ENCODE results near the gene MED14.

MED14 gene

DNA sequence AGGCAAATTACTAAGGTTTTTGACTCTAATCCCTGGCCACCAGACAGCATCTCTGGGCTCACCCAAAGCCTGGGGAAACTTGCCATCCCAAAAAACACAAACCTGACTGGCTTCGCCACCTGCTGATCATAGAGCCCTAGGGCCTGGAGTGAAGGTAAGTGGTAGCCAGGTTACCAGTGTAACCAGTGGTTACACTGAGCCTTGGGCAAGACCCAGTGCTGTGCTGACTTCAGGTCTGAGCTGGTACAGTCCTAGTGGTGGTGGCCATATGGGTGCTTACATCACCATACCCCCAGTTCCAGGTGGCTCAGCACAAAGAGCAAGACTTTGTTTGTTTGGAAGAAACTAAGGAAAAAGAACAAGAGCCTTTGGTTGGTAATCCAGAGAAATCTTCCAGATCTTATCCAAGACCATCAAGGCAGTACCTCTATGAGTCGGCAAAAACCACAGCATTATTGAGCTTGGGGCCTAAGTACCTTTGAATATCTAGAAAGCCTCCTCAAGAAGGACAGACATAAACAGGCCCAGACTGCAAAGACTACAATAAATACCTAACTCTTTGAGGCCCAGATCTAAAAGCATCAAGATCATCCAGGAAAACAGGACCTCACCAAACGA, 13.7 kb downstream of the MED14 start:
- Histone ChIP-seq H3K9me3 (no peaks in the 10 kb centered on the region), H3K27me3 (no peaks in the 10 kb centered on the region), H3K36me3 (no peaks in the 10 kb centered on the region; the same call in 1 of the 2 replicates), H3K4me1 (no peaks in the 10 kb centered on the region), H3K4me3 (ENCODE audit: low read depth, low read length) (no peak overlapping the region)
- no peak for DNase-seq
- no peak for TF ChIP-seq CTCF (IDR thresholded peaks at IDR 0.05; ENCODE audit: low read depth, low read length)

GRCh38 chrX:40720792-40721191, 14.6 kb downstream of the MED14 start:
- no peak for DNase-seq
- Histone ChIP-seq H3K4me3 (ENCODE audit: low read depth, low read length) (no peak overlapping the region), H3K9me3 (no peaks in the 10 kb centered on the region), H3K36me3 (no peaks in the 10 kb centered on the region; the same call in 1 of the 2 replicates), H3K4me1 (no peaks in the 10 kb centered on the region), H3K27me3 (no peaks in the 10 kb centered on the region)
- TF ChIP-seq CTCF (IDR thresholded peaks at IDR 0.05; ENCODE audit: low read depth, low read length): no peak

DNA sequence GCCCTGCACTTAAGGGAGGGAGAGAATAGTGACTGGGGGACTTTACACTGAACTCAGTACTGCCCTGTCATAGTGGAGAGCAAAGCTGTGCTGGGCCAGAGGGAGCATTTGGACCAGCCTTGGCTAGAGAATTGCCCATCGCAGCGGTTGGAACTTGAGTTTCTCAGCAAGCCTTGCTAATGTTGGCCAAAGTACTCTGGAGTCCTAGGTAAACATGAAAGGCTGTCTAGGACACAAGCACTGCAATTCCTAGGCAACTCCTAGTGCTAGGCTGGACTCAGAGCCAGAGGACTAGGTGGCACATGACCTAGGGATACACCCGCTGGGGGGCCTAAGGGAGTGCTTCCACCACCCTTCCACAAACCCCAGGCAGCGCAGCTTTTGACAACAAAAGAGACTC, 15.0 kb downstream of the MED14 start:
- Histone ChIP-seq H3K4me1 (no peaks in the 10 kb centered on the region), H3K27me3 (no peaks in the 10 kb centered on the region), H3K36me3 (no peaks in the 10 kb centered on the region; the same call in 1 of the 2 replicates), H3K4me3 (ENCODE audit: low read depth, low read length) (no peak overlapping the region), H3K9me3 (no peaks in the 10 kb centered on the region)
- DNase-seq: no peak
- no peak for TF ChIP-seq CTCF (IDR thresholded peaks at IDR 0.05; ENCODE audit: low read depth, low read length)

GRCh38 chrX:40719731-40720130, 15.6 kb downstream of the MED14 start:
- DNase-seq: no peak
- Histone ChIP-seq H3K27me3 (no peaks in the 10 kb centered on the region), H3K36me3 (no peaks in the 10 kb centered on the region; the same call in 1 of the 2 replicates), H3K9me3 (no peaks in the 10 kb centered on the region), H3K4me1 (no peaks in the 10 kb centered on the region), H3K4me3 (ENCODE audit: low read depth, low read length) (no peak overlapping the region)
- no peak for TF ChIP-seq CTCF (IDR thresholded peaks at IDR 0.05; ENCODE audit: low read depth, low read length)

DNA sequence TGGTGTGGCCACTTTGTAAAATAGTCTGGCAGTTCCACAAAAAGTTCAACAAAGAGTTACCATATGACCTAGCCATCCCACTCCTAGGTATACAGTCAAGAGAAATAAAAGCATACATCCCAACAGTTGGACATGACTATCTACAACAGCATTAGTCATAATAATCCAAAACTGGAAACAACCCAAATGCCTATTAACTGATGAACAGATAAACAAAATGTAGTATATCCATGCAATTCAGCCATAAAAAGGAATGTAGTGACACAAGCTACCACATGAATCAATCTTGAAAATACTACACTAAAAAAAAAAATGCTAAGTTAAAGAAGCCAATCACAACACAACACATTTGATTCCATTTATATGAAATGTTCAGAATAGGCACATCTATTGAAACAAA, 16.1 kb downstream of the MED14 start:
- no peak for DNase-seq
- no peaks in the 10 kb centered on the region for H3K4me1 ChIP-seq
- H3K27me3 ChIP-seq: no peaks in the 10 kb centered on the region
- no peak for TF ChIP-seq CTCF (IDR thresholded peaks at IDR 0.05; ENCODE audit: low read depth, low read length)
- no peaks in the 10 kb centered on the region; the same call in 1 of the 2 replicates for H3K36me3 ChIP-seq
- H3K9me3 ChIP-seq: no peaks in the 10 kb centered on the region
- H3K4me3 ChIP-seq (ENCODE audit: low read depth, low read length): no peak overlapping the region

DNA sequence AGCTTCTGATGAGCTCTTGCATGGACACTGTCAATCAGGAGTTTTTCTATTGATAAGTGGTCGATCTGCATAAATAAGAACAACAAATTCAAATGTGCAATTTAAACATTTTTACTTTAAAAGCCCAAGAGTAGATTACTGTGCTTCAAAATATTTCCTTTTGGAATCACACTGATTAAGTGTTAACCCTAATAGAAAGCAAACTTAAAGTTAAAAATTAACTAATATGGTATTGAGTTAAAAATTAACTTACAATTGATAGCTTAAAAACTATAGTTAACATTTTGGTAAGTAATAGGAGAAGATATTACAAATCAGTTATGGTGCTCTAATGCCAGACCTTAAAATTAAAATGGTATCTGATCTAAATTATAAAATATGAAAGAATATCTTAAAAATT, 25.9 kb downstream of the MED14 start:
- Histone ChIP-seq H3K36me3 (peaks cover 4% of the 10 kb centered on the region; the same call in 1 of the 2 replicates), H3K4me1 (no peaks in the 10 kb centered on the region), H3K27me3 (no peaks in the 10 kb centered on the region), H3K9me3 (no peaks in the 10 kb centered on the region), H3K4me3 (ENCODE audit: low read depth, low read length) (no peak overlapping the region)
- no peak for TF ChIP-seq CTCF (IDR thresholded peaks at IDR 0.05; ENCODE audit: low read depth, low read length)
- no peak for DNase-seq
